T-helper 2 cell treated with Interferon-gamma antibody and Interleukin-4, amounts not matched to agents 100 ng/mL and 5 ng/mL, for 36 hours (primary cell): ENCODE results near the gene SLC13A5. TPM values are rescaled to one million over a fixed set of nuclear protein-coding genes. Genes with fewer than 3 reads are reported as not detected.

ENCODE experiments used
- intact Hi-C: fragments of 100-400 bp; cut with micrococcal nuclease; formaldehyde crosslinking; loops from one replicate; pipeline ENCODE4 v1.15.1; 2023
- total RNA-seq: library from RNA; stranded (reverse); gene quantifications from 2 replicates; pipeline ENCODE4 v1.2.3, GENCODE V29; 2022

The SLC13A5 gene
- total RNA-seq, 1 donor from 2014 or later, result not detected

- intact Hi-C loops, result no loop called here
These were observed 28.0 kb downstream of the SLC13A5 start for GRCh38 chr17:6684881-6685767.

DNA sequence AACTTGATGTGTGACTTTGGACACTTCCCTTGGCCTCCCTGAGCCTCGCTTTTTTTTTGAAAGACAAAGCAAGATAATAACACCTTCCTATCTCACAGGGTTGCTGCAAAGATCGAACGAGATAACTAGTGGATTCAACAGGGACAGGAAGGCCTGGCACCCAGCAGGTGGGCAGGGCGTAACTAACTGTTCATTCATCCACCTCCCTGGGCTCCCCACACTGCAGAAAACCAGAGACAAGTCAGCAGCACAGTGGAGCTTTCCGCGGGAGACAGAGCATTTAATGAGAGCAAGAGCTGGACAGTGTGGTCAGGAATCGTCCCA lies 28.7 kb downstream of the SLC13A5 start:
- intact Hi-C loops, result no loop called here

DNA sequence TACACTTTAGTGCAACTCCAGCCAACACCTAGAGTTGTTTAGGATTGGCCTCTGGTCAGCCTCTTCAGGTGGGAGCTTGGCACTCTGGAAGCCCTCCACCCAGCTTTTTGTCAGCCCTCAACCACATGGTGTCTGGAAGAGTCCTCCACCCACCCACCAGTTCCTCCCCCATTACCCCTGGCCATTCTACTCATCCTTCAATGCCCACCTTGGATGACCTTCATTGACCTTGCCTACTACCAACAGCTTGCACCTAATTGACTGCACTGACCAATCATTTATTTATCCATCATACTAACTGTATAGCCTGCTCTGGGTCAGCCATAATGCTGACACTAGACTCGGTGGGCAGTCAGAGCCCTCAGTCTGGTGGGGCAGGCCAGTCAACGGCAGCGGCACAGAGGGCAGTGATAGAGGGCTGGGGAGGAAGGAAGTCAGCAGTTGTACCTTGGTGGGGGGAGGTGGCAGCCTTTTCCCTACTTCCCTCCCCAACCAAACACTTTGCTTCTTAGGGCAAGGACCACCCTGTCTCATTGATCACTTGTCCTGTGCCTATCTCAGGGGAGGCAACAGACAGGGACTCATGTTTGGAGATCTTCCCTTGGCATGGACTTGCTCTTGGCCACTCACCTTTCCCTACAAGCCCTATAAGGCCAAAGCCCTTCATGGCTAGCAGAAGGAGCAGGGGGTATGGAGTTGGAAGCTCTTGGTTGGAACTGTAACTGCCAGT lies 29.3 kb downstream of the SLC13A5 start:
- intact Hi-C loops, result no loop called here

- intact Hi-C loops, result no loop called here
These were observed 30.0 kb downstream of the SLC13A5 start for GRCh38 chr17:6683081-6683684.

DNA sequence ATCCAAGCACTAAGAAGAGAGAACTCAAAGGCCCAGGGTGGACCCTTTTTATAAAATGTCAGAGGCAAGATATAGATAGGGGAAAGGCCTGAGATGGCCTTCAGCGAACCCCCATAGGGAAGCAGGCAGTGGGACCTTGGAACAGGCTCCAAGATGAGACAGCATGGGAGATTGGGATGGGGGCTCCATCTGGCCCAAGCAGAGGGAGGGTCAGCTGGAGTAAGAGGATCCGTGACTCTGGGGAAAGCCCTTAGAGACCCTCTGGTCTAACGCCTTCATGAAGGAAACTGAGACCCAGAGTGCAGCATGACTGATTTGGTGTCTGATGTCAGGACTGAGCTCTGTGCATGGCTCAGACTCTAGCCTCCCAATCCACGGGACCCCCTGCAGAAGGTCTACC lies 30.8 kb downstream of the SLC13A5 start:
- intact Hi-C loops, result no loop called here

GRCh38 chr17:6681671-6682070 lies 31.5 kb downstream of the SLC13A5 start:
- intact Hi-C loops, result no loop called here

DNA sequence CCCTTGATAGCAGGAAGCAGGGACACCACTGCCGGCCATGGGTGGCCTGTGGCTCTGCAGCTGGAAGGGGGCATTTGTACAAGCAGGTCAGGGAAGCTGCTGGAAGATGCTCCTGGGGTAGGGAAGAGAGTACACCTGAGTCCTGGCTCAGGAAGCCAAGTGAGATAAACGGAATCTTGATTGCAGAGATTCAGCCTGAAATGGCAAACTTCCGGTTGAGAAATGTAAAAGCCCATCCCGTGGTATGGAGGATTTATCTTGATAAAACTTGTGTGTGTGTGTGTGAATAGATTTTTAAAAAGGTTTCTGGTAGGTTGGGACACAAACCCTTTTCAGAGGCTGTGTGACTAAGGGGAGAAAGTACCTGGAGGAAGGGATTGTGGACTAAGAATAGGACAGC lies 32.0 kb downstream of the SLC13A5 start:
- intact Hi-C loops, result no loop called here

DNA sequence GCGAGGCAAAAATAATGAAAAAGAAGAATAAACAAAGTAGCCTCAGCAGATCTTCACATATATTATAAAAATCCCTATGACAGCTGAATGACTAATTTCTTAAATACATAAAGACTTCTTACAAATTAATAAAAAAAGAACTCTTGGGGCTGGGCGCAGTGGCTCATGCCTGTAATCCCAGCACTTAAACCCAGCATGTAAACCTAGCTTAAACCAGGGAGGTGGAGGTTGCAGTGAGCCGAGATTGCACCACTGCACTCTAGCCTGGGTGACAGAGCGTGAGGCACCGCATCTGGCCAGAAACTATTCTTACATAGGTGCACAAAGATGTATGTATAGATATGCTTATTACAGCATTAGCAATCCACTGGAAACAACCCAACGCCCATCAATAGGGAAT lies 33.9 kb downstream of the SLC13A5 start:
- intact Hi-C loops, result no loop called here

DNA sequence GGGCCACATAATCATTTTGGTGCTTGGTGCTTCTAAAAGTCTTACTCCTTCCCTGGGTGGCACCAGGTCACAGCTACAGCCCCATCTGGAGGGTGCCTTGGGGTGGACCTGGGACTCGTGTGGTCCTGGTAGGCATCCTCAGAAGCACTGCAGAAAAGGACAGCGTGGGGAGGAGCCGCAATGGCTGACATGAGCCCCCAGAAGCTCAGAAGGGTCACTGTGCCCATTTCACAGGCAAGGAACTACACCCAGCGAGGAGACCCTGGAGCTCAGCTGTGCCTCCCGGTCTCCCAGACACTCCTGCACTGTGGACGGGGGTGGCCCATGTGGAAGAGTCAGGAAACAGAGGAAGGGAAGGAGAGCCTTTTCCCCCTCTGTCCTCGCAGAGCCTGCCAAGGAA lies 35.2 kb downstream of the SLC13A5 start:
- intact Hi-C loops, result no loop called here

- intact Hi-C loops, result no loop called here
These were observed 35.9 kb downstream of the SLC13A5 start for GRCh38 chr17:6677158-6677831.

DNA sequence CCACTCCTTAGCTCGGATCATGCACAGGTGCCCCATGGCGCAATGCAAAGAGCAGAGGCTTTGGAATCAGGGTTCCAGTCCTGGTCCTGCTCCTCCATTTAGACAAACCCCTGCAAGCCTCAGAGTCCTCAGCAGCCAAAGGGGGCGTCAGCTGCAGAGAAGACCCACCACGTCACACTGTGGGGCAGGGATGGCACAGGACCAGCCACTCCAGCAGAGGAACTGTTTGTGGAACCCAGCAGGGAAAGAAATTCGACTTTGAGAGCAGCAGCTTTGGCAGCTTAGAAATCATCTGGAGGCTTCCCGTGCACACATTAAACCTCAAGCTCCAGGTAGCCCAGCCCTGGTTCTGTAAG lies 36.4 kb downstream of the SLC13A5 start:
- intact Hi-C loops, result no loop called here

GRCh38 chr17:6675201-6675825 lies 37.9 kb downstream of the SLC13A5 start:
- intact Hi-C loops, result no loop called here

GRCh38 chr17:6674586-6674985 lies 38.6 kb downstream of the SLC13A5 start:
- intact Hi-C loops, result no loop called here

GRCh38 chr17:6671431-6671830 lies 41.7 kb downstream of the SLC13A5 start:
- intact Hi-C loops, result no loop called here

DNA sequence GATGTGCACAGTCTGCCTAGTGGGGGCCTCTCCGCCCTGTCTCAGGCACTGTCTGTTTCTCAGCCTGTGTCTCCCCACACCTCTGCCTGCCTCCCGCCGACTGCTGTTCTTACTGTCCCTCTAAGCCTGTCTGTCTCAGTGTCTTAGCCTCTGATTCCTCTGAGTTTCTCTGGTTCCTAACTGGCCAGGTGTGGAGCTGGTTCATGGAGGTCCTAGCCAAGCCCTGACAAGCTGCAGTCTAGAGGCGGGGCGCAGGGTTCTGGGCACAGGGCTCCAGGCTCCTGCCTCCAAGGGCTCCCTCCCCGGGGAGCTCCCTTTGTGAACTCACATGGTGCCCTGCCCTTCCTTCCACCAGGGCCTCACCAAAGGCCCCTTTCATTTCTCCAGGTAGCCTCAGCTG lies 42.2 kb downstream of the SLC13A5 start:
- intact Hi-C loops, result no loop called here

DNA sequence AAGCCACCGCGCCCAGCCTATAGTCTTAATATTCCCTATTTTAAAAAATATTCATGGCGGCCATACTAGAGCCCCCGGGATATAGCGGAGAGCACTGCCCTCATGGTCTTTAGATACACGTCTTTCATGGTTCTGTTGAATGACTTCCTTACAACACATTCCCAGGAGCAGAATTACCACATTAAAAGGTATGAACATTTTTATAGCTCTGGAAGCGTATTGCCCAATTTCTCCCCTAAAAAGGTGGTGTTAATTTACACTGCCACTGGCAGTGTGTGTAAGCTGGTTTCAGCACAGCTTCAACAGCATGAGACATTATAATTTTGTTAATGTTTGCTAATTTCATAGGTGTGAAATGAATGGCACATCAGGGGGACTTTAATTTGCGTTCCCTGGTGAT lies 42.6 kb downstream of the SLC13A5 start:
- intact Hi-C loops, result no loop called here

DNA sequence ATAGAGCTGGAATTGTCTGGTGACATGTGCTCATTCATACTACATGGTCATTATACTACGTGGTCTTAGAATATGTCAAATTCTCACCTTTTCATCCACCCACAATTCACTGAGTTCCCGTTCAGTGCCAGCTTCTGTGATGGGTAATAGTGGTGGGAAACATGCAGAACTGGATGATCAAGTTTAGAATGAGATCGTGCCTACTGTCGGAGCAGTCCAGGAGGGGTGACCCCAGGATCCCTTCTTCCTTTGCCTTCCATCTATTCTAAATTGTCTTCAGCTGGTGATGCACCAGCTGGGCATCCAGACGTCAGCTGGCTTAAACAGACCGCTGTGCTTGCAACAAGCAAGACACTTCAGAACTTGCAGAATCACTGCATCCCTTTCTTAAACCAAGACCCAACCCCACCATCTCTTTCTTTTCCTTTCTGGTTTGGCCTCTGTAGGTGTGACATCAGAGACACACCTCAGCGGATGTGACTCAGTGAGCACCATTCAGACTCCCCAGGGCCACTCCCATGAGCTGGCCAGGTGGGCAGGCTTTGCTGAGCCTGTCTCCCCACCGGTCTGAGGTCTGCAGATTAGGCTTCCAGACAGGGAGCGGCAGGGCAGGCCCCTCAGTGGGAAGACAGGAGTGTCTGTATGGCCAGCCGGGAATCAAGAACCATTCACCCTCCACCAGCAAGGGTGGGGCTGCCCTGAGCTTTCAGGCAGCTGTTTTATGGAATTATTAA lies 43.5 kb downstream of the SLC13A5 start:
- intact Hi-C loops, result loop anchor here (10.0 kb wide), 1 partner anchor 85 kb away; the partner anchor contains the start of gene XAF1

- intact Hi-C loops, result loop anchor here (10.0 kb wide), 1 partner anchor 86 kb away; the partner anchor contains the start of gene XAF1
These were observed 44.3 kb downstream of the SLC13A5 start for GRCh38 chr17:6668727-6669425.

- intact Hi-C loops, result loop anchor here (10.0 kb wide), 1 partner anchor 87 kb away; the partner anchor contains the start of gene XAF1
These were observed 45.0 kb downstream of the SLC13A5 start for GRCh38 chr17:6668219-6668618.

GRCh38 chr17:6667516-6667915 lies 45.7 kb downstream of the SLC13A5 start:
- intact Hi-C loops, result loop anchor here (2.0 to 10.0 kb wide), 2 partner anchors 87 to 179 kb away; partner anchors contain the start of gene XAF1
